ENCODE data around the gene PSMG2.

PSMG2 gene

GRCh38 chr18:12699747-12700146 lies 3.1 kb upstream of the PSMG2 start:
- no peak for TF ChIP-seq ISL1 (CRISPR knock-in tag; IDR thresholded peaks at IDR 0.05)
- TF ChIP-seq ZFP3 (CRISPR knock-in tag; IDR thresholded peaks at IDR 0.05): no peak
- TF ChIP-seq, protein P1, sequence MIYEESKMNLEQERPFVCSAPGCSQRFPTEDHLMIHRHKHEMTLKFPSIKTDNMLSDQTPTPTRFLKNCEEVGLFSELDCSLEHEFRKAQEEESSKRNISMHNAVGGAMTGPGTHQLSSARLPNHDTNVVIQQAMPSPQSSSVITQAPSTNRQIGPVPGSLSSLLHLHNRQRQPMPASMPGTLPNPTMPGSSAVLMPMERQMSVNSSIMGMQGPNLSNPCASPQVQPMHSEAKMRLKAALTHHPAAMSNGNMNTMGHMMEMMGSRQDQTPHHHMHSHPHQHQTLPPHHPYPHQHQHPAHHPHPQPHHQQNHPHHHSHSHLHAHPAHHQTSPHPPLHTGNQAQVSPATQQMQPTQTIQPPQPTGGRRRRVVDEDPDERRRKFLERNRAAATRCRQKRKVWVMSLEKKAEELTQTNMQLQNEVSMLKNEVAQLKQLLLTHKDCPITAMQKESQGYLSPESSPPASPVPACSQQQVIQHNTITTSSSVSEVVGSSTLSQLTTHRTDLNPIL (CRISPR knock-in tag; IDR thresholded peaks at IDR 0.05; ENCODE audit: low read depth): no peak
- no peak for TF ChIP-seq ZNF565 (CRISPR knock-in tag; conservative IDR thresholded peaks at IDR 0.05; ENCODE audit: low read depth)
- no peak for TF ChIP-seq ZNF8 (CRISPR knock-in tag; IDR thresholded peaks at IDR 0.05)
- TF ChIP-seq TSHZ2 (CRISPR knock-in tag; IDR thresholded peaks at IDR 0.05): no peak
- TF ChIP-seq ARNTL (CRISPR knock-in tag; IDR thresholded peaks at IDR 0.05; ENCODE audit: borderline replicate concordance, low read depth): no peak
- no peak for ATAC-seq

DNA sequence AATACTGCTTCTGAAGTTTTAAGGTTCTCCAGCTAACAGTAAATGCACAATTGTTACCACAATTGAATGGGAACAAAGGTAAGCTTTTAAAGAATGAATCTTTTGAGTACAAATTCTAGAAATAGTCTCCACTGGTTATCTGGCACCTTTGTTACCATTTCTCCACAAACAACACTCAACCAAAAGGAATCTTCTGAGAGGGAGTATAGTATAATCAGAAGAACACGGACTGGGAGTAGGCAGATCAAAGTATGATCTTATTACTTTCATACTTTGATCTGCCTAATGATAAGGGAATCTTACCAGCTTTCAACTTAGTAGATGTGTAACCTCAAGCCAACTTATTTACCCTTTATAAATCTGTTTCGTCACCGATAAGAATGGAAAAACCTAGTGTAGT lies 1.7 kb upstream of the PSMG2 start:
- TF ChIP-seq ZNF8 (CRISPR knock-in tag; IDR thresholded peaks at IDR 0.05) (no peak), BACH2 (CRISPR knock-in tag; IDR thresholded peaks at IDR 0.05; ENCODE audit: borderline replicate concordance) (no peak), SNAI2 (CRISPR knock-in tag; IDR thresholded peaks at IDR 0.05) (no peak), PPARA (CRISPR knock-in tag; IDR thresholded peaks at IDR 0.05; ENCODE audit: borderline replicate concordance) (no peak)
- no peak for ATAC-seq

DNA sequence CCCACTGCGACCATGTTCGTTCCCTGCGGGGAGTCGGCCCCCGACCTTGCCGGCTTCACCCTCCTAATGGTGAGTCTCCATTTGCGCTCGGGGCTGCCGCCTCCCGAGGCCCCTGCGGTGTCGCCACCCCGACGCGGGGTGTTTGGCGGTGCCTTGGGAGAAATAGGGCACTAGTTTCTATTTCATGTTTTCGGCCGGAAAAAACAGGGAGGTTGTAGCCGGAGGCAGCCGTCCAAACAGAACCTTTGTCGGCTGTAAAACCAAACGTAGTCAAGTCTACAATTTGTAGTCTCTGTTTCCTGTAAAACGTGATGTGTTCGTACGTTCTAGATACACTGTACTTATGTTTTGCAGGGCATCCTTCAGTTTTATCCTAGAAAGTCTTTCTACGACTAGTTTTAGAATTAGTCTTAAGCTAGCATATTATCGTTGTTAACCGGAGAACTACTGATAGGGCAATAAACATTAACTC lies 290 bp downstream of the PSMG2 start:
- TF ChIP-seq, protein P1 (CRISPR knock-in tag; IDR thresholded peaks at IDR 0.05; ENCODE audit: low read depth): no peak
- TF ChIP-seq OSR1 (CRISPR knock-in tag; IDR thresholded peaks at IDR 0.05) (no peak), RARB (CRISPR knock-in tag; IDR thresholded peaks at IDR 0.05) (no peak), ARNTL (CRISPR knock-in tag; IDR thresholded peaks at IDR 0.05; ENCODE audit: borderline replicate concordance, low read depth) (no peak), POU6F1 (CRISPR knock-in tag; IDR thresholded peaks at IDR 0.05; ENCODE audit: borderline replicate concordance, low read depth) (no peak), ZNF70 (CRISPR knock-in tag; IDR thresholded peaks at IDR 0.05) (no peak), ZFP30 (CRISPR knock-in tag; IDR thresholded peaks at IDR 0.05) (no peak), ZC3H10 (CRISPR knock-in tag; IDR thresholded peaks at IDR 0.05) (no peak), BACH2 (CRISPR knock-in tag; IDR thresholded peaks at IDR 0.05; ENCODE audit: borderline replicate concordance) (no peak), PATZ1 (CRISPR knock-in tag; IDR thresholded peaks at IDR 0.05; ENCODE audit: borderline replicate concordance) (no peak), TCF4 (CRISPR knock-in tag; IDR thresholded peaks at IDR 0.05; ENCODE audit: borderline replicate concordance) (no peak)
- ATAC-seq: peak; percentile 6

DNA sequence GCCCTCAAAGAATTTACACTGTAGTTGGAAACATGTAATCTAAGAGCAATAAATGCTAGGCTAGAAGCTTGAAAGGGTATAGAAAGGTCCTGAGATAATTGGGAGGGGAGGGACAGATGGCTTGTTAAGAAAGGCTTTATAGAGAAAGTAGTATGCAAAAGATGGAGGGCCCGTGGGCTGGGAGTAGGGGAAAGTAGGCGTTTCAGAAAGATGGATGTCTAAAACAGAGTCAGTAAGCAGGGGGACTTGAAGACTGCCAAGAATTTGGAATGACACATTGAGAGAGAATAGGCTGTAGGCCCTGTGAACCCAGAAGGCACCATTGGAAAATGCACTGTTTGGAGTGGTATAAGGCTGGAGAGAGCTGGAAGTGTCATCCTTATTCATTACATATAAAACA lies 822 bp downstream of the PSMG2 start:
- TF ChIP-seq ZNF70 (CRISPR knock-in tag; IDR thresholded peaks at IDR 0.05) (no peak), ZFP30 (CRISPR knock-in tag; IDR thresholded peaks at IDR 0.05) (no peak), ZNF8 (CRISPR knock-in tag; IDR thresholded peaks at IDR 0.05) (no peak), TOX (CRISPR knock-in tag; IDR thresholded peaks at IDR 0.05; ENCODE audit: borderline replicate concordance) (no peak)
- TF ChIP-seq, protein P1 (CRISPR knock-in tag; IDR thresholded peaks at IDR 0.05; ENCODE audit: low read depth): no peak

More for the DNA sequence above, 822 bp downstream of the PSMG2 start:
- peak; percentile 6; the same call in 2 of the 3 replicates for ATAC-seq
